Caco-2 (cell line): Measurements from ENCODE around the gene RBM33. TPM values are rescaled to one million over a fixed set of nuclear protein-coding genes. Genes with fewer than 3 reads are reported as not detected.

Experiments
- BruUV-seq: library from RNA; stranded (reverse); fragments of 400-500 nt; replicated peaks from 2 replicates; lab custom pipeline; 2021; lab: Mats Ljungman, UMichigan
- CTCF ChIA-PET: fragments of 300-600 bp; sonication (Branson Sonifier 250); formaldehyde crosslinking; loops from one replicate; lab custom pipeline; 2022; ENCODE audit warnings: antibody characterized with exemption; lab: Charles Lee
- POLR2A ChIA-PET: fragments of 300-600 bp; sonication (Branson Sonifier 250); formaldehyde crosslinking; loops from one replicate; lab custom pipeline; 2022; ENCODE audit warnings: antibody characterized with exemption; lab: Charles Lee
- DNase-seq, 2 experiments: peaks; one replicate each; pipeline versions ENCODE4 v3.0.0 to v3.0.0-alpha.2; 2020 to 2022
- H3K27me3 ChIP-seq: replicated peaks from 2 replicates; pipeline ENCODE4 v1.6.0; 2011; ENCODE audit warnings: low read length; ENCODE audit not compliant: control insufficient read depth, insufficient read depth
- H3K36me3 ChIP-seq: 2 replicates; pipeline ENCODE4 v1.5.1; 2011; ENCODE audit warnings: low read length; ENCODE audit not compliant: control insufficient read depth, insufficient read depth
- H3K4me1 ChIP-seq: fragments of 250-450 bp; sonication (Bioruptor Pico); 2 replicates; pipeline ENCODE4 v1.5.1; 2020; ENCODE audit warnings: mild to moderate bottlenecking
- H3K4me3 ChIP-seq: 2 replicates; pipeline ENCODE4 v1.5.1; 2011; ENCODE audit warnings: low read depth, mild to moderate bottlenecking, control low read depth, low read length
- H3K9me3 ChIP-seq: fragments of 250-450 bp; sonication (Bioruptor Pico); 2 replicates; pipeline ENCODE4 v1.5.1; 2020; ENCODE audit warnings: mild to moderate bottlenecking, moderate library complexity
- H3K27ac Mint-ChIP-seq: one replicate; pipeline ENCODE4 v1.8.0; 2022; ENCODE audit warnings: mixed read lengths; ENCODE audit not compliant: unreplicated experiment
- H3K27me3 Mint-ChIP-seq: one replicate; pipeline ENCODE4 v1.8.0; 2022; ENCODE audit warnings: mixed read lengths; ENCODE audit not compliant: insufficient read depth, unreplicated experiment
- H3K36me3 Mint-ChIP-seq: one replicate; pipeline ENCODE4 v1.8.0; 2022; ENCODE audit warnings: mild to moderate bottlenecking, mixed read lengths; ENCODE audit not compliant: insufficient read depth, unreplicated experiment
- H3K4me1 Mint-ChIP-seq: one replicate; pipeline ENCODE4 v1.8.0; 2022; ENCODE audit warnings: low read depth, mixed read lengths; ENCODE audit not compliant: unreplicated experiment
- H3K4me3 Mint-ChIP-seq: one replicate; pipeline ENCODE4 v1.8.0; 2022; ENCODE audit warnings: mild to moderate bottlenecking, moderate library complexity, mixed read lengths; ENCODE audit not compliant: unreplicated experiment
- H3K9me3 Mint-ChIP-seq: one replicate; pipeline ENCODE4 v1.8.0; 2022; ENCODE audit warnings: mixed read lengths; ENCODE audit not compliant: unreplicated experiment
- intact Hi-C: fragments of 100-400 bp; cut with micrococcal nuclease; formaldehyde crosslinking; loops from one replicate; pipeline ENCODE4 v1.10.0; 2022; ENCODE audit not compliant: unreplicated experiment
- total RNA-seq: library from RNA; stranded (reverse); gene quantifications from 2 replicates; pipeline ENCODE4 v1.2.3, GENCODE V29; 2022
- TF ChIP-seq, protein P1 (sequence below), 2 experiments: fragments of 200-600 bp in 1 of 2; IDR thresholded peaks; 1 replicate in 1 of 2; 2 replicates in 1 of 2; pipeline versions ENCODE4 v1.5.1 to v1.8.0; 2011 to 2022; ENCODE audit warnings: antibody characterized with exemption in 1 of 2, control low read depth in 1 of 2, inconsistent platforms in 1 of 2, low read depth in 1 of 2, low read length in 1 of 2, mild to moderate bottlenecking in 1 of 2, moderate library complexity in 1 of 2; ENCODE audit not compliant: insufficient read depth in 1 of 2, severe bottlenecking in 1 of 2, unreplicated experiment in 1 of 2

The RBM33 gene
- total RNA-seq, 1 experiment from 2014 or later = 82.8 TPM

DNA sequence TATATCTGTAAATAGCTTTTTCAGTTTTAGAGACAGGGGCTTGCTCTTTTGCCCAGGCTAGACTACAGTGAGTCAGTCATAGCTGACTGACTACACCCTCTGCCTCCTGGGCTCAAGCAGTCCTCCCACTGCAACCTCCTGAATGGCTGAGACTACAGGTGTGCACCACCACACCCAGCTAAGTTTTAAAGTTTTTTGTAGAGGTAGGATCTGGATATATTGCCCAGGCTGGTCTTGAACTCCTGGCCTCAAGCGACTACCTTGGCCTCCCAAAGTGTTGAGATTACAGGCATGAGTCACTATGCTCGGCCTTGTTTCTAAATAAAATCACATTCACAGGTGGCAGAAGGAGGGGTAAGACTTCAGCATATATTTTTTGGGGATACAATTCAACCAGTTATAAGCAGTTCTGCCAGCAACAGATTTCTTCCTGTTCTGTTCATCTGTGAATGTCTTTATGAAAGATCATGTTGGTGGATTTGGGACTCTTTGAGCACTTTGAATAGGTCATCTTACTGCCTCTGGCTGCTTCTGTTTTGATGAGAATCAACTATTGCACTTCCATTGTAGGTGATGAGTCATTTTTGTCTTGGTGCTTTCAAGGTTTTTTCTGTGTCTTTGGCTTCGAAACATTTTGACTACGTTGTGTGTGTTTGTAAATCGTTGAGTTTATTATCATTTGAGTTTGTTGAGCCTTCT is 15.7 kb downstream of the RBM33 start:
- Mint-ChIP-seq H3K4me3 (no peak overlapping the region), H3K27me3 (no peaks in the 10 kb centered on the region), H3K36me3 (peaks cover 7% of the 10 kb centered on the region), H3K9me3 (no peaks in the 10 kb centered on the region), H3K4me1 (peaks cover 24% of the 10 kb centered on the region), H3K27ac (no peak overlapping the region)
- DNase-seq = no peak
- no peak overlapping the region for H3K4me3 ChIP-seq
- H3K36me3 ChIP-seq = no peaks in the 10 kb centered on the region
- TF ChIP-seq, protein P1, sequence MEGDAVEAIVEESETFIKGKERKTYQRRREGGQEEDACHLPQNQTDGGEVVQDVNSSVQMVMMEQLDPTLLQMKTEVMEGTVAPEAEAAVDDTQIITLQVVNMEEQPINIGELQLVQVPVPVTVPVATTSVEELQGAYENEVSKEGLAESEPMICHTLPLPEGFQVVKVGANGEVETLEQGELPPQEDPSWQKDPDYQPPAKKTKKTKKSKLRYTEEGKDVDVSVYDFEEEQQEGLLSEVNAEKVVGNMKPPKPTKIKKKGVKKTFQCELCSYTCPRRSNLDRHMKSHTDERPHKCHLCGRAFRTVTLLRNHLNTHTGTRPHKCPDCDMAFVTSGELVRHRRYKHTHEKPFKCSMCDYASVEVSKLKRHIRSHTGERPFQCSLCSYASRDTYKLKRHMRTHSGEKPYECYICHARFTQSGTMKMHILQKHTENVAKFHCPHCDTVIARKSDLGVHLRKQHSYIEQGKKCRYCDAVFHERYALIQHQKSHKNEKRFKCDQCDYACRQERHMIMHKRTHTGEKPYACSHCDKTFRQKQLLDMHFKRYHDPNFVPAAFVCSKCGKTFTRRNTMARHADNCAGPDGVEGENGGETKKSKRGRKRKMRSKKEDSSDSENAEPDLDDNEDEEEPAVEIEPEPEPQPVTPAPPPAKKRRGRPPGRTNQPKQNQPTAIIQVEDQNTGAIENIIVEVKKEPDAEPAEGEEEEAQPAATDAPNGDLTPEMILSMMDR (IDR thresholded peaks at IDR 0.05; ENCODE audit: insufficient read depth in 1 of 2, low read depth in 1 of 2, low read length in 1 of 2, severe bottlenecking in 1 of 2, unreplicated experiment in 1 of 2) = no peak
- no TSS peak for BruUV-seq
- CTCF ChIA-PET = no interaction called here
- POLR2A ChIA-PET = interaction anchor here (0.6 kb wide), 1 partner anchor 1185 kb away, joined by 3 read pairs; no protein-coding TSS in a partner anchor
- no peaks in the 10 kb centered on the region for H3K4me1 ChIP-seq
- no peaks in the 10 kb centered on the region for H3K27me3 ChIP-seq
- H3K9me3 ChIP-seq = 0 out of 2 replicates have a peak, but pooled peaks cover 4% of the 10 kb centered on the region
- intact Hi-C loops = no loop called here

GRCh38 chr7:155660758-155661093 is 16.3 kb downstream of the RBM33 start:
- ChIA-PET POLR2A (no interaction called here), CTCF (no interaction called here)
- H3K4me3 ChIP-seq = no peak overlapping the region
- peaks cover 24% of the 10 kb centered on the region for H3K4me1 Mint-ChIP-seq
- intact Hi-C loops = no loop called here
- H3K4me1 ChIP-seq = no peaks in the 10 kb centered on the region
- H3K9me3 Mint-ChIP-seq = no peaks in the 10 kb centered on the region
- no peak for DNase-seq
- H3K4me3 Mint-ChIP-seq = no peak overlapping the region
- BruUV-seq = no TSS peak
- no peaks in the 10 kb centered on the region for H3K27me3 ChIP-seq
- H3K9me3 ChIP-seq = 0 out of 2 replicates have a peak, but pooled peaks cover 4% of the 10 kb centered on the region
- no peak overlapping the region for H3K27ac Mint-ChIP-seq
- H3K36me3 Mint-ChIP-seq = peaks cover 13% of the 10 kb centered on the region
- TF ChIP-seq, protein P1 (IDR thresholded peaks at IDR 0.05; ENCODE audit: insufficient read depth in 1 of 2, low read depth in 1 of 2, low read length in 1 of 2, severe bottlenecking in 1 of 2, unreplicated experiment in 1 of 2) = no peak
- H3K36me3 ChIP-seq = no peaks in the 10 kb centered on the region
- H3K27me3 Mint-ChIP-seq = no peaks in the 10 kb centered on the region

DNA sequence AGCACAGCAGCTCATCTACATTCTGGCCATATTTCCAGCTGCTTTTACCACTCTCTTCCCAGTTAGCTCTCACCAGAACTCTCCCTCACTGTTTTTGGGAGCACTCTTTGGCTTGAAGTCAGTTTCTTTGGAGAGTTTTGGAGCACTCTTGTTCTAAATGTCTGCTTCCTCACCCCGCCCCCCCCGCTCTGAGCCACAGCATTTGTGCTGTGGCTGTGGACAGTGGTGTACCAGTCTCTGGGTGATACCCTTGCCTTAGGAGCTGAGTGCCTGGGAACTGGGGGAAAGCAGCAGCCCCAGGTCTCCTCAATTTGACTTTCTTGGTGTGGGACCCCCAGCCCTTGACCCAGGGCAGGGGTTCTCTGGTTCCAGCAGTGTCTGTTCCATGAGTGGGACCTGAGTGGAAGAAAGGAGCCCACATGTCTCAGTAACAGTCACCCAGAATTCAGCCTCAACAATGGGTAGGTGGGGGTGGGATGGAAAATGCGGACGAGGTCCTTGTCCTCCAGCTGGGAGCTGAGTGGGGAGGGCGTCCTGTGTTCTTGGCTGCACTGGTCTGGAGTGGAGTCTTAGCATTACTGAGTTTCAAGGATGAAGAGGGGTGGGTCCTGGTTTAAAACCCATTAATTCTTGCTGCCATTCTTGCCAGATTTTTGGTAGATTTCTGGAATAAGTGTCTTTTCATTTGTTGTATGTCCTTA is 18.0 kb downstream of the RBM33 start:
- Histone ChIP-seq H3K36me3 (peaks cover 1% of the 10 kb centered on the region; the same call in 1 of the 2 replicates), H3K9me3 (0 out of 2 replicates have a peak, but pooled peaks cover 4% of the 10 kb centered on the region), H3K27me3 (no peaks in the 10 kb centered on the region), H3K4me3 (no peak overlapping the region), H3K4me1 (no peaks in the 10 kb centered on the region)
- TF ChIP-seq, protein P1 (IDR thresholded peaks at IDR 0.05; ENCODE audit: insufficient read depth in 1 of 2, low read depth in 1 of 2, low read length in 1 of 2, severe bottlenecking in 1 of 2, unreplicated experiment in 1 of 2) = no peak
- POLR2A ChIA-PET = interaction anchor here (1.2 kb wide), 1 partner anchor 44 kb away, joined by 3 read pairs; no protein-coding TSS in a partner anchor
- Mint-ChIP-seq H3K36me3 (peaks cover 19% of the 10 kb centered on the region), H3K27ac (peak overlapping the region; percentile 0), H3K9me3 (no peaks in the 10 kb centered on the region), H3K27me3 (no peaks in the 10 kb centered on the region), H3K4me1 (peaks cover 24% of the 10 kb centered on the region), H3K4me3 (no peak overlapping the region)
- CTCF ChIA-PET = interaction anchor here (0.6 kb wide), 1 partner anchor 30 kb away, joined by 3 read pairs; no protein-coding TSS in a partner anchor
- no peak for DNase-seq
- no TSS peak for BruUV-seq
- intact Hi-C loops = no loop called here
